ENCODE data around the gene KRTAP19-6.
"Not testable (repeated sequence)": the region's sequence is repeated elsewhere in the genome, so short reads cannot be mapped to it uniquely, and the experiment has no call there.

The KRTAP19-6 gene

DNA sequence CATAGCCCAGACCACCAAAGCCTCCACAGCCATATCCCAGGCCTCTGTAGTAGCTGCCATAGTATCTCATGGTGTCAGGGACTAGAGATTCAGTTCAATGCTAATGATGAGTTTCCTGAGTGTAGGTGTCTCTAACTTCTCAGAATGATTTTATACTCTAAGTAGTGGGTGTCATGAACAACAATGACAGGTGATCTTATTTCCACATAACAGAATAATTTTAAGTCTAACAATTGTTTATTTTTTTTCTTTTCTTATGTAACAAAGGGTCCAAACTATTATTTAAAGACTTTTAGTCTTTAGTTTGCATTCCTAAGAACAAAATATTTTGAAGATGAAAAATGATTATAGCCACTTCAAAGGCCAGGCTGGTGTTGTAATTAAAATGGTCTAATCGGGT is at the start of gene KRTAP19-6:
TSS of gene KRTAP19-6 (minus strand) at position 101 of the 400 bp plus-strand sequence. CDS start at position 70, 31 bp downstream.
- no peak for DNase-seq

- DNase-seq, result no peak
Measured at GRCh38 chr21:30590297-30590696, 48.6 kb upstream of the KRTAP19-6 start, which contains the start of gene KRTAP22-2. TSS of gene KRTAP22-2 (minus strand) at chr21:30590397.

DNA sequence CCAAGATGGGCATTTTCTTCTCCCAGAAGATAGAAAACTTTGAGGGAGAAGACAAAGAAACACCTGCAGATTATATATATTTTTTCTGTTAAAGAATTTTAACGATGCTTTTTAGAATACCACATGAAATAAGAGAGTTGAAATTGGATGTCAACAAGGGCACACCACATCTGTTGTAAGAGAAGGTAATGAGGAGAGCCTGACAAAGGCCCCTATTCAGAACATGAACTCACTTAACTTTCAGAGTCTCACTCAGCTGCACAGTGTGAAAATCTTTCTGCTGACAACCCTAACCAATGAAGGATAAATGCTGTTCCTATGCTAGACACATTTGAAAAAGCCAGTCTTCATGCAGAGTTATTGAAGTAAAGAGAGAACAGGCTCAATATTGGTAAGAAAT is 41.2 kb upstream of the KRTAP19-6 start:
- DNase-seq, result no peak

GRCh38 chr21:30580132-30580531 is 38.5 kb upstream of the KRTAP19-6 start:
- no peak for DNase-seq

DNA sequence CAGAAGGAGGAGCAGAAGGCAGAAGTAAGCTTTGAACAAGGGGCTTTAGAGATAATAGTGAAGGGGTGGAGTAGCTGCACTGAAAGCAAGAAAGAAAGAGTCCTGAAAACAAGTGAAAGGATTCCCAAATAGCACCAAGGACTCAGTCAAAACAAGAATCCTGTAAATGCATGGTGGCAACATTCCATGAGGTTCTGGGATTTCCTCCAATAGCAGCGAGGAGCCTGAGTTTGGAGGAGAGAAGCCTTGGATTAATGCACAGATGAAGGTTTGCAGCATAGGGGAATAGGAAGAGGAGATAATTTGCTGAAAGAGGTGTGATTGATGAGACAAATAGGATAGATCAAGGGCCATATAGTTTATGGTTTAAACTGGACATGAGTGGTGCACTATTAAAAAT is 37.7 kb upstream of the KRTAP19-6 start:
- no peak for DNase-seq

- no peak for DNase-seq
Measured at GRCh38 chr21:30577766-30578165, 36.1 kb upstream of the KRTAP19-6 start.

GRCh38 chr21:30567617-30568016 is 26.0 kb upstream of the KRTAP19-6 start:
- no peak for DNase-seq

- DNase-seq, result no peak
Measured at GRCh38 chr21:30563630-30564029, 22.0 kb upstream of the KRTAP19-6 start.

- DNase-seq, result no peak
Measured at GRCh38 chr21:30563072-30563471, 21.4 kb upstream of the KRTAP19-6 start.

- DNase-seq, result no peak
Measured at GRCh38 chr21:30561957-30562356, 20.3 kb upstream of the KRTAP19-6 start.

GRCh38 chr21:30561264-30561895 is 19.7 kb upstream of the KRTAP19-6 start, which contains the start of gene KRTAP19-7:
TSS of gene KRTAP19-7 (minus strand) at chr21:30561314. CDS start at chr21:30561289, 25 bp downstream.
- DNase-seq, result no peak

- DNase-seq, result no peak
Measured at GRCh38 chr21:30555095-30555494, 13.4 kb upstream of the KRTAP19-6 start.

- no peak for DNase-seq
Measured at GRCh38 chr21:30552782-30553181, 11.1 kb upstream of the KRTAP19-6 start.

GRCh38 chr21:30518876-30519275 is 22.8 kb downstream of the KRTAP19-6 start:
- DNase-seq, result no peak

DNA sequence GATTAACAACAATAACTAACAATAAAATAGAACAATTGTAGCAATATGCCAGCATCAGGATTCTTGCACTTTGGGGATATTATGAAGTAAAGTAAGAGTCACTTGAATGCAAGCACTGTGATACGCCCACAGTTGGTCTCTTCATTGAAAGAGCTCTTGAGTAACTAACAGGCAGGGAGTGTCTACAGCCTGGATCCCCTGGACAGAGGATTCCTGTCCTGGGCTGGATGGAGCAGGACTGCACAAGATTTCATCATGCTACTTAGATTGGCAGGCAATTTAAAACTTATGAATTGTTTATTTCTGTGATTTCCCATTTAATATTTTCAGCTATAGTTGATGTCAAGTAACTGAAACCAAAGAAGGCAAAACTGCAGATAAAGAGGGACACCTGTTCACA is 26.0 kb downstream of the KRTAP19-6 start:
- no peak for DNase-seq

DNA sequence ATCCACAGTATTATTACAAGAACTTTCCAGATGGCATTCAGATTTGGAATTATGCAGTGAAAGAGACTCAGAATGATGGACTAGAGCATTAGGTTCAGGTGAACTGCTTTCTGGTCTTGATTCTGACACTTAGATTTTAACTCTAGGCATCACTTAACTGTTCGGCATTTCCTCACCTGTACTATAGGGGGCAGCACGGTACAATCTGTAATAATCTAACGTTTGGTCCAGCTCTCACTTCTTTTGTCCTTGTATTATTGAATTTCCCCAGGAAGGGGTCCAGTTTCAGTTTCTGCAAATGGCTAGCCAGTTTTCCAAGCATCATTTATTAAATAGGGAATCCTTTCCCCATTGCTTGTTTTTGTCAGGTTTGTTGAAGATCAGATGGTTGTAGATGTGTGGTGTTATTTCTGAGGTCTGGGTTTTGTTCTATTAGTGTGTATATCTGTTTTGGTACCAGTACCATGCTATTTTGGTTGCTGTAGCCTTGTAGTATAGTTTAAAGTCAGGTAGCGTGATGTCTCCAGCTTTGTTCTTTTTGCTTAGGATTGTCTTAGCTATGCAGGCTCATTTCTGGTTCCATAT is 36.0 kb downstream of the KRTAP19-6 start:
- not testable (repeated sequence) for DNase-seq

GRCh38 chr21:30502041-30502440 is 39.6 kb downstream of the KRTAP19-6 start, which contains the start of gene KRTAP19-5:
TSS of gene KRTAP19-5 (minus strand) at chr21:30502141. CDS start at chr21:30502090, 51 bp downstream.
- no peak for DNase-seq

DNA sequence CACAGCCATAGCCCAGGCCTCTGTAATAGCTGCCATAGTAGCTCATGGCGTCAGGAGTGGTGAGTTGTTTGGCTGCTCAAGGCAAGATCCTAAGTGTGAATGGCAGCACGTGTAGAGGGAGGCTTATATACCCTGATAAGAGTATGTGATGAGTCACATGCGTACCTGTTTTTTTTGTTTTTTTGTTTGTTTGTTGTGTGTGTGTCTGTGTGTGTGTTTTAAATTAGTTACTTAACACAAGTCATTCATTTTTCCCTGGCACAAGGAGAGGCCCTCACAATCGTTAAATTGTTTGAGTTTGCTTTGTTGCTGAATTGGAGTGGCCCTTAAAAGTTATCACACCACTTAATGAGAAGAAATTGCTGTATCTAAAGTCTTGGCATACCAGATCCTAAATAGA is 44.6 kb downstream of the KRTAP19-6 start, which contains the start of gene KRTAP19-4:
TSS of gene KRTAP19-4 (minus strand) at position 101 of the 400 bp plus-strand sequence. CDS start at position 46, 55 bp downstream.
- DNase-seq, result no peak

GRCh38 chr21:30491963-30492428 is 49.7 kb downstream of the KRTAP19-6 start, which contains the start of gene KRTAP19-3:
TSS of gene KRTAP19-3 (minus strand) at chr21:30492013. CDS start at chr21:30491957, 56 bp downstream.
- DNase-seq, result no peak
